ENCODE results near the gene JARID2. TPM values are rescaled to one million over a fixed set of nuclear protein-coding genes. Genes with fewer than 3 reads are reported as not detected.

The JARID2 gene
- total RNA-seq, 1 experiment from 2014 or later, result 6.0 TPM

GRCh38 chr6:15555101-15556038 is 309.5 kb downstream of the JARID2 start:
- ChIA-PET POLR2A (no interaction called here), CTCF (no interaction called here)
- no TSS peak for BruUV-seq (replicated peaks)
- H3K27me3 ChIP-seq (ENCODE audit: control insufficient read depth, insufficient read depth, low read length), result no peaks in the 10 kb centered on the region
- no peak overlapping the region for H3K4me3 ChIP-seq (ENCODE audit: low read depth in 2 of 2, low read length in 2 of 2)
- DNase-seq (ENCODE audit: low read depth, low spot score), result no peak
- no peaks in the 10 kb centered on the region for H3K36me3 ChIP-seq (ENCODE audit: control insufficient read depth, insufficient read depth, low read length)
- no peaks in the 10 kb centered on the region for H3K4me1 ChIP-seq (ENCODE audit: control insufficient read depth, insufficient read depth, low read length)
- intact Hi-C loops (cut with micrococcal nuclease; ENCODE audit: unreplicated experiment) (no loop called here), in situ Hi-C loops (cut with HindIII; ENCODE audit: low pct_unique_long_range_greater_than_20kb, low sequenced_read_pairs) (no loop called here)
- ATAC-seq, result no peak
- TF ChIP-seq SIN3A (IDR thresholded peaks at IDR 0.05; ENCODE audit: borderline replicate concordance, insufficient read depth, low read depth, low read length), result no peak
- no peak for TF ChIP-seq TCF7L2 (IDR thresholded peaks at IDR 0.05; ENCODE audit: low read depth, low read length)
- TF ChIP-seq, protein P1, sequence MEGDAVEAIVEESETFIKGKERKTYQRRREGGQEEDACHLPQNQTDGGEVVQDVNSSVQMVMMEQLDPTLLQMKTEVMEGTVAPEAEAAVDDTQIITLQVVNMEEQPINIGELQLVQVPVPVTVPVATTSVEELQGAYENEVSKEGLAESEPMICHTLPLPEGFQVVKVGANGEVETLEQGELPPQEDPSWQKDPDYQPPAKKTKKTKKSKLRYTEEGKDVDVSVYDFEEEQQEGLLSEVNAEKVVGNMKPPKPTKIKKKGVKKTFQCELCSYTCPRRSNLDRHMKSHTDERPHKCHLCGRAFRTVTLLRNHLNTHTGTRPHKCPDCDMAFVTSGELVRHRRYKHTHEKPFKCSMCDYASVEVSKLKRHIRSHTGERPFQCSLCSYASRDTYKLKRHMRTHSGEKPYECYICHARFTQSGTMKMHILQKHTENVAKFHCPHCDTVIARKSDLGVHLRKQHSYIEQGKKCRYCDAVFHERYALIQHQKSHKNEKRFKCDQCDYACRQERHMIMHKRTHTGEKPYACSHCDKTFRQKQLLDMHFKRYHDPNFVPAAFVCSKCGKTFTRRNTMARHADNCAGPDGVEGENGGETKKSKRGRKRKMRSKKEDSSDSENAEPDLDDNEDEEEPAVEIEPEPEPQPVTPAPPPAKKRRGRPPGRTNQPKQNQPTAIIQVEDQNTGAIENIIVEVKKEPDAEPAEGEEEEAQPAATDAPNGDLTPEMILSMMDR (IDR thresholded peaks at IDR 0.05), result no peak
- TF ChIP-seq, protein P2, sequence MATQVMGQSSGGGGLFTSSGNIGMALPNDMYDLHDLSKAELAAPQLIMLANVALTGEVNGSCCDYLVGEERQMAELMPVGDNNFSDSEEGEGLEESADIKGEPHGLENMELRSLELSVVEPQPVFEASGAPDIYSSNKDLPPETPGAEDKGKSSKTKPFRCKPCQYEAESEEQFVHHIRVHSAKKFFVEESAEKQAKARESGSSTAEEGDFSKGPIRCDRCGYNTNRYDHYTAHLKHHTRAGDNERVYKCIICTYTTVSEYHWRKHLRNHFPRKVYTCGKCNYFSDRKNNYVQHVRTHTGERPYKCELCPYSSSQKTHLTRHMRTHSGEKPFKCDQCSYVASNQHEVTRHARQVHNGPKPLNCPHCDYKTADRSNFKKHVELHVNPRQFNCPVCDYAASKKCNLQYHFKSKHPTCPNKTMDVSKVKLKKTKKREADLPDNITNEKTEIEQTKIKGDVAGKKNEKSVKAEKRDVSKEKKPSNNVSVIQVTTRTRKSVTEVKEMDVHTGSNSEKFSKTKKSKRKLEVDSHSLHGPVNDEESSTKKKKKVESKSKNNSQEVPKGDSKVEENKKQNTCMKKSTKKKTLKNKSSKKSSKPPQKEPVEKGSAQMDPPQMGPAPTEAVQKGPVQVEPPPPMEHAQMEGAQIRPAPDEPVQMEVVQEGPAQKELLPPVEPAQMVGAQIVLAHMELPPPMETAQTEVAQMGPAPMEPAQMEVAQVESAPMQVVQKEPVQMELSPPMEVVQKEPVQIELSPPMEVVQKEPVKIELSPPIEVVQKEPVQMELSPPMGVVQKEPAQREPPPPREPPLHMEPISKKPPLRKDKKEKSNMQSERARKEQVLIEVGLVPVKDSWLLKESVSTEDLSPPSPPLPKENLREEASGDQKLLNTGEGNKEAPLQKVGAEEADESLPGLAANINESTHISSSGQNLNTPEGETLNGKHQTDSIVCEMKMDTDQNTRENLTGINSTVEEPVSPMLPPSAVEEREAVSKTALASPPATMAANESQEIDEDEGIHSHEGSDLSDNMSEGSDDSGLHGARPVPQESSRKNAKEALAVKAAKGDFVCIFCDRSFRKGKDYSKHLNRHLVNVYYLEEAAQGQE (IDR thresholded peaks at IDR 0.05; ENCODE audit: insufficient read depth in 1 of 2, low read depth in 2 of 2, low read length in 1 of 2), result no peak
- TF ChIP-seq POLR2AphosphoS5 (IDR thresholded peaks at IDR 0.05; ENCODE audit: low read depth, low read length), result no peak
- no peak overlapping the region for H3K27ac ChIP-seq (ENCODE audit: low read length)
- H3K9me3 ChIP-seq (ENCODE audit: control insufficient read depth, insufficient read depth, low read depth, low read length), result no peaks in the 10 kb centered on the region

- no peaks in the 10 kb centered on the region for H3K27me3 ChIP-seq (ENCODE audit: control insufficient read depth, insufficient read depth, low read length)
- no peaks in the 10 kb centered on the region for H3K36me3 ChIP-seq (ENCODE audit: control insufficient read depth, insufficient read depth, low read length)
- DNase-seq (ENCODE audit: low read depth, low spot score), result no peak
- H3K4me1 ChIP-seq (ENCODE audit: control insufficient read depth, insufficient read depth, low read length), result no peaks in the 10 kb centered on the region
- intact Hi-C loops (cut with micrococcal nuclease; ENCODE audit: unreplicated experiment) (no loop called here), in situ Hi-C loops (cut with HindIII; ENCODE audit: low pct_unique_long_range_greater_than_20kb, low sequenced_read_pairs) (no loop called here)
- no peak overlapping the region for H3K4me3 ChIP-seq (ENCODE audit: low read depth in 2 of 2, low read length in 2 of 2)
- no peak for ATAC-seq
- no TSS peak for BruUV-seq (replicated peaks)
- H3K9me3 ChIP-seq (ENCODE audit: control insufficient read depth, insufficient read depth, low read depth, low read length), result no peaks in the 10 kb centered on the region
- ChIA-PET POLR2A (no interaction called here), CTCF (no interaction called here)
- H3K27ac ChIP-seq (ENCODE audit: low read length), result no peak overlapping the region
- TF ChIP-seq, protein P1 (IDR thresholded peaks at IDR 0.05), result no peak
- no peak for TF ChIP-seq TCF7L2 (IDR thresholded peaks at IDR 0.05; ENCODE audit: low read depth, low read length)
- no peak for TF ChIP-seq POLR2AphosphoS5 (IDR thresholded peaks at IDR 0.05; ENCODE audit: low read depth, low read length)
- TF ChIP-seq, protein P2 (IDR thresholded peaks at IDR 0.05; ENCODE audit: insufficient read depth in 1 of 2, low read depth in 2 of 2, low read length in 1 of 2), result no peak
- no peak for TF ChIP-seq SIN3A (IDR thresholded peaks at IDR 0.05; ENCODE audit: borderline replicate concordance, insufficient read depth, low read depth, low read length)
Observed at GRCh38 chr6:15556711-15557110, 310.8 kb downstream of the JARID2 start.
